Mammary epithelial cell (primary cell): ENCODE results near the gene KCNMA1.

Source experiments
- CTCF ChIP-seq, 2 donors: IDR thresholded peaks in 1 of 2; conservative IDR thresholded peaks in 1 of 2; 2 replicates each; pipeline ENCODE4 v1.5.1; 2011 to 2012; ENCODE audit warnings: inconsistent platforms in 2 of 2, low read length in 2 of 2, mild to moderate bottlenecking in 2 of 2, control low read depth in 1 of 2, low read depth in 1 of 2; ENCODE audit not compliant: insufficient read depth in 1 of 2; ENCODE audit errors: extremely low read depth in 1 of 2
- EZH2 ChIP-seq: IDR thresholded peaks from 2 replicates; pipeline ENCODE4 v1.6.1; 2012; ENCODE audit warnings: low read length, inconsistent platforms, borderline replicate concordance

- TF ChIP-seq CTCF (conservative IDR thresholded peaks at IDR 0.05 in 1 of 2, IDR thresholded peaks at IDR 0.05 in 1 of 2; ENCODE audit: extremely low read depth in 1 of 2, insufficient read depth in 1 of 2, low read depth in 1 of 2, low read length in 2 of 2) (no peak), EZH2 (no peak)
These were observed 14.7 kb downstream of the KCNMA1 start for GRCh38 chr10:77622889-77623291.
